Activated CD4-positive, CD25-positive, alpha-beta regulatory T cell (primary cell): ENCODE measurements around the gene LCE1A.

Source experiments
- DNase-seq, 4 experiments: peaks; one replicate each; lab custom pipeline; 2025; lab: John Stamatoyannopoulos, UW

Gene LCE1A

GRCh38 chr1:152870831-152871730 is 43.8 kb downstream of the LCE1A start:
- DNase-seq = no peak

DNA sequence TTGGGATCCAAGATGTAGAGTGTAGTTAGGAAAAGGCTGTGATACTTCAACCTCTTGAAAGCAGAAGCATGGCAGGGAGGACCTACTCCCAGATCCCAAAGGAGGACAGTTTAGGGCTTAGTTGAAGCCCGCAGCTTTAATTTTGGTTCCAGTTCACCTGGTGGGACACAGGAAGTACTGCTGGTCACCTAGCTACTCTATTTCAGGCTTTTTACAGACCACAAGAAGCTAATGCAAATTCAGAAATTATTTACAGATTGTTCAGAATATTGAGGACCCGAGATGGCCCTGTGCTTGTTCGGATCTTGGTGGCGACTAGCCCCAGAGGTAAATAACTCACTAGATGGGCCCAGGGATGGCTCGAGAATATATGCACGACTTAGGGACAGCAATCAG is 44.5 kb downstream of the LCE1A start:
- DNase-seq = no peak

- no peak for DNase-seq
These were observed 46.2 kb downstream of the LCE1A start for GRCh38 chr1:152873495-152873894.

DNA sequence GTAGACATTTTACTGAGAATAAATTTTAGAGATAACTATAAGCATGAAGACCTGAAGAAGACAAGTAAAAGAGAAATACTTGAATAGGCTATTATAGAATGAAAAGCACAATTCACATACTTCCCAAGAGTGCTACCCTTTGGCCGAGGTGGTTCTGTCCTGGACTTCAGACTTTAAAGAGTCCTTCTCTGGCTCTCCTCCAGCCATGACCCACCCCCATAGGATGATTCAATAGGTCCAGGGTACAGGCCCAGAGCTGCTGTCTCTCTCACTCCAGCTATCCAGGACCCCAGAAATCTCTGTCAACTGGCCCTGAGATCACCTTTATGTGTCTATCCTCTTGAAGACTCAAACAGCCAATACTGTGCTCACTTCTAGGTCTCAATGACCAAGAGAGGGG is 49.6 kb downstream of the LCE1A start:
- DNase-seq = no peak
